ENCODE data around the gene IL15RA.

The IL15RA gene

DNA sequence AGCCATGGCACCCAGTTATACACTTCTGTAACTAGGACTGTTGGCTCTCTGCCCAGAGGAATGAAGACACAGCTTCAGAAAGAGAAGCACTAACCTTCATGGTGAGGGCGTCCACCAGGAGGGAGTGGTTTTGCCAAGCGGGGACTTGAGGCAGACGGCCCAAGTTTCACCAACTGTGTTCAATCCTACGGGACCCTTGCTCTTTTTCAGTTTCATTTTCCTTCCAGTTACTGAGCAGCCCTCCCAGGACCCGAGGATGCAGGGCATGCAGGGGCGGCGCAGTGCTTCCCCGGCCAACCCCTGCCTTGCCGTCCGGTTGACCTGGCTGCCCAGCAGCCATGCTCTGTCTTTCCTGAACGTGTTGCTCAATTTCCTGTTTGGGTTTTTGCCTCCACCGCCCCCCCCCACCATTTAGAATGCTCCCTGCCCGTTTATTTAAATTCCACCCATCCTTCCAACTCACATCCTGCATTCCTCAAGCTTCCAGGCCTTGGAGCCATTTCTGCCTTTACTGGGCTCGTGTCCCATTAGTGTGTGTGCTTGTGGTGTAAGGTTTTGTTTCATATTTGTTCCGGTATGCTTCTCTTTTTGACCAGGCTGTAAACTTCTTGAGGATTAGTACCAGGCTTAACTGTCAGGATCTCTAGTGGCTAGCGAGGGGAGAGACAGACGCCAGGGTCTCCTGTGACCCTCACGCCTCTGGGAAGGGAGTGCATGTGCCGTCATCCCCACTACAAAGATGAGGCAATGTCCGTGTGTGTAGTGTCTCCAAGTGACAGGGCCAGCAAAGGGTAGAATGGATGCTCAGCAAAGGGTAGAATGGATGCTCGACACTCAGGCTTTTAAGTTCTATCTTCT lies 31.6 kb downstream of the IL15RA start:
- peak overlapping the region; percentile 83 for H3K27ac ChIP-seq (ENCODE audit: low read depth, low read length)
- H3K4me3 ChIP-seq (ENCODE audit: low read depth in 1 of 2, low read length in 2 of 2): peak overlapping the region; percentile 44 to 53
- peaks cover 27 to 35% of the 10 kb centered on the region in 2 donors for H3K4me1 ChIP-seq (ENCODE audit: control insufficient read depth in 1 of 2, insufficient read depth in 2 of 2, low read length in 2 of 2)
- H3K27me3 ChIP-seq (ENCODE audit: control insufficient read depth in 1 of 2, insufficient read depth in 2 of 2, low read length in 2 of 2): no peaks in the 10 kb centered on the region
- H3K9ac ChIP-seq (ENCODE audit: low read depth in 1 of 2, low read length in 2 of 2): peak overlapping the region; percentile 35 to 38
- H3K9me3 ChIP-seq (ENCODE audit: control insufficient read depth in 1 of 2, low read length in 2 of 2): no peaks in the 10 kb centered on the region
- H3K36me3 ChIP-seq (ENCODE audit: control insufficient read depth in 1 of 2, insufficient read depth in 2 of 2, low read length in 2 of 2): no peaks in the 10 kb centered on the region

DNA sequence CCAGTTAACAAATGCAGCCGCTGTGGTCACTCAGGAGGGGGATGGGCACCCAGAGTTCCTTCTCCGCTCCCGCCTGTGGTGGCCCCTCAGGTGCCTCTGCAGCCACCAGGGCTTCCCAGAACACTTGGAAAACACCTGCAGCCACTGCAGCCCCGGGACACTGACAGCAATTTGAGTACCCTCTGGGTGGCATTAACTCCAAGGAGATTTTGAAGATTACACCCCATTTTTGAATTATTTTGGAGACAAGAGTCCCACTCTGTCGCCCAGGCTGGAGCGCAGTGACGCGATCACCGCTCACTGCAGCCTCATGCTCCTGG lies 32.2 kb downstream of the IL15RA start:
- Histone ChIP-seq H3K9me3 (ENCODE audit: control insufficient read depth in 1 of 2, low read length in 2 of 2) (no peaks in the 10 kb centered on the region), H3K36me3 (ENCODE audit: control insufficient read depth in 1 of 2, insufficient read depth in 2 of 2, low read length in 2 of 2) (no peaks in the 10 kb centered on the region), H3K9ac (ENCODE audit: low read depth in 1 of 2, low read length in 2 of 2) (peak overlapping the region; percentile 35 to 38), H3K4me1 (ENCODE audit: control insufficient read depth in 1 of 2, insufficient read depth in 2 of 2, low read length in 2 of 2) (peaks cover 23 to 30% of the 10 kb centered on the region in 2 donors), H3K27me3 (ENCODE audit: control insufficient read depth in 1 of 2, insufficient read depth in 2 of 2, low read length in 2 of 2) (no peaks in the 10 kb centered on the region), H3K27ac (ENCODE audit: low read depth, low read length) (peak overlapping the region; percentile 83), H3K4me3 (ENCODE audit: low read depth in 1 of 2, low read length in 2 of 2) (peak overlapping the region; percentile 44 to 53)

GRCh38 chr10:5944389-5945189 lies 32.8 kb downstream of the IL15RA start:
- no peaks in the 10 kb centered on the region for H3K27me3 ChIP-seq (ENCODE audit: control insufficient read depth in 1 of 2, insufficient read depth in 2 of 2, low read length in 2 of 2)
- peak overlapping the region; percentile 9 to 15 for H3K9ac ChIP-seq (ENCODE audit: low read depth in 1 of 2, low read length in 2 of 2)
- H3K9me3 ChIP-seq (ENCODE audit: control insufficient read depth in 1 of 2, low read length in 2 of 2): no peaks in the 10 kb centered on the region
- no peaks in the 10 kb centered on the region for H3K36me3 ChIP-seq (ENCODE audit: control insufficient read depth in 1 of 2, insufficient read depth in 2 of 2, low read length in 2 of 2)
- H3K4me3 ChIP-seq (ENCODE audit: low read depth in 1 of 2, low read length in 2 of 2): peak overlapping the region in 1 of 2 donors; percentile 23
- peaks cover 23 to 30% of the 10 kb centered on the region in 2 donors for H3K4me1 ChIP-seq (ENCODE audit: control insufficient read depth in 1 of 2, insufficient read depth in 2 of 2, low read length in 2 of 2)
- peak overlapping the region; percentile 83 for H3K27ac ChIP-seq (ENCODE audit: low read depth, low read length)

DNA sequence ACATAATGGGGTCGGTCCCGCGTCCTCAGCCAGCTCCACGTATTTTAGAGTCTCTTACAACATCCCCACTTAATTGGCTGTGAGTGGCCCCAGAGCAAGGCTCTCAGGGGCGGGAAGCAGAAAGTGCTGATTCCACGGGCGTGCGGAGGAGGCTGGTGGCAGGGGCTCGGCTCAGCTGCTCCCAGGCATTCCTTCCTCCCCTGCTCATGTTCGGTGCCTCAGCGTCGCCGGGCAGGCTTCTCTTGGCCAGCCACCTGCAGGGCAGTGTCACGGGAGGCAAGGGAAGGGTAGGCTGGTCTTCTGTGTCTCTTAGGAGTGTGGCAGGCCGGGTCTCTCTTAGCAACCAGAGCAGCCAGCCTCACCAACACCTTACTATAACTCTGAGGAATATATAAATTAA lies 33.8 kb downstream of the IL15RA start:
- peaks cover 23 to 27% of the 10 kb centered on the region in 2 donors for H3K4me1 ChIP-seq (ENCODE audit: control insufficient read depth in 1 of 2, insufficient read depth in 2 of 2, low read length in 2 of 2)
- H3K4me3 ChIP-seq (ENCODE audit: low read depth in 1 of 2, low read length in 2 of 2): peak overlapping the region; percentile 28 to 44
- H3K9me3 ChIP-seq (ENCODE audit: control insufficient read depth in 1 of 2, low read length in 2 of 2): no peaks in the 10 kb centered on the region
- peak overlapping the region; percentile 76 for H3K27ac ChIP-seq (ENCODE audit: low read depth, low read length)
- H3K27me3 ChIP-seq (ENCODE audit: control insufficient read depth in 1 of 2, insufficient read depth in 2 of 2, low read length in 2 of 2): no peaks in the 10 kb centered on the region
- peaks cover 3 to 4% of the 10 kb centered on the region in 2 donors for H3K36me3 ChIP-seq (ENCODE audit: control insufficient read depth in 1 of 2, insufficient read depth in 2 of 2, low read length in 2 of 2)
- H3K9ac ChIP-seq (ENCODE audit: low read depth in 1 of 2, low read length in 2 of 2): no peak overlapping the region

- Histone ChIP-seq H3K4me1 (ENCODE audit: control insufficient read depth in 1 of 2, insufficient read depth in 2 of 2, low read length in 2 of 2) (peaks cover 23 to 27% of the 10 kb centered on the region in 2 donors), H3K9ac (ENCODE audit: low read depth in 1 of 2, low read length in 2 of 2) (no peak overlapping the region), H3K4me3 (ENCODE audit: low read depth in 1 of 2, low read length in 2 of 2) (no peak overlapping the region), H3K27ac (ENCODE audit: low read depth, low read length) (peak overlapping the region; percentile 37), H3K9me3 (ENCODE audit: control insufficient read depth in 1 of 2, low read length in 2 of 2) (no peaks in the 10 kb centered on the region), H3K27me3 (ENCODE audit: control insufficient read depth in 1 of 2, insufficient read depth in 2 of 2, low read length in 2 of 2) (no peaks in the 10 kb centered on the region), H3K36me3 (ENCODE audit: control insufficient read depth in 1 of 2, insufficient read depth in 2 of 2, low read length in 2 of 2) (peaks cover 13 to 14% of the 10 kb centered on the region in 2 donors)
Observed at GRCh38 chr10:5942474-5942873, 34.9 kb downstream of the IL15RA start.

- Histone ChIP-seq H3K4me3 (ENCODE audit: low read depth in 1 of 2, low read length in 2 of 2) (no peak overlapping the region), H3K9ac (ENCODE audit: low read depth in 1 of 2, low read length in 2 of 2) (no peak overlapping the region), H3K27ac (ENCODE audit: low read depth, low read length) (peak overlapping the region; percentile 37), H3K27me3 (ENCODE audit: control insufficient read depth in 1 of 2, insufficient read depth in 2 of 2, low read length in 2 of 2) (no peaks in the 10 kb centered on the region), H3K9me3 (ENCODE audit: control insufficient read depth in 1 of 2, low read length in 2 of 2) (no peaks in the 10 kb centered on the region), H3K4me1 (ENCODE audit: control insufficient read depth in 1 of 2, insufficient read depth in 2 of 2, low read length in 2 of 2) (peaks cover 23 to 27% of the 10 kb centered on the region in 2 donors), H3K36me3 (ENCODE audit: control insufficient read depth in 1 of 2, insufficient read depth in 2 of 2, low read length in 2 of 2) (peaks cover 16 to 17% of the 10 kb centered on the region in 2 donors)
Observed at GRCh38 chr10:5942001-5942400, 35.3 kb downstream of the IL15RA start.

DNA sequence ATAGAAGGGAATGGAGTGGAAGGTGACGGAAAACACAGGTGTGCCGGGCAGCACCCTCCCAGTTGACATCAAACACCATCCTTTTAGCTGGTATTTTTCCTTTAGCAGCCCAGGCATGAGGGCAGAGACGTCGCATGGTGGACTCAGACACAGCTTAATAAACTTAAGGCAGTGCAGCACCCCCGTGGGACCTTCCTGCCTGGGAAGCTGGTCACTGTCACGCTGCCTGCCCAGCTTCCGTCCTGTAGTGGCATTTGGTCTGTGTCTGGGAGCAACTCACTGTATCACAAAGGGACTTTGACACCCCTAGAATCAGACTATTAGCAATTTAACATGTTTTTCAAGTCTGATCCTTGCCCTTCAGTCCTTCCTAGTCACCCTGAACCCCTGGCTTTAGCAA lies 35.8 kb downstream of the IL15RA start:
- Histone ChIP-seq H3K9ac (ENCODE audit: low read depth in 1 of 2, low read length in 2 of 2) (no peak overlapping the region), H3K4me3 (ENCODE audit: low read depth in 1 of 2, low read length in 2 of 2) (no peak overlapping the region), H3K27me3 (ENCODE audit: control insufficient read depth in 1 of 2, insufficient read depth in 2 of 2, low read length in 2 of 2) (no peaks in the 10 kb centered on the region), H3K9me3 (ENCODE audit: control insufficient read depth in 1 of 2, low read length in 2 of 2) (no peaks in the 10 kb centered on the region), H3K27ac (ENCODE audit: low read depth, low read length) (peak overlapping the region; percentile 37), H3K36me3 (ENCODE audit: control insufficient read depth in 1 of 2, insufficient read depth in 2 of 2, low read length in 2 of 2) (peaks cover 21 to 22% of the 10 kb centered on the region in 2 donors), H3K4me1 (ENCODE audit: control insufficient read depth in 1 of 2, insufficient read depth in 2 of 2, low read length in 2 of 2) (peaks cover 23 to 27% of the 10 kb centered on the region in 2 donors)

- H3K9ac ChIP-seq (ENCODE audit: low read depth in 1 of 2, low read length in 2 of 2): no peak overlapping the region
- H3K9me3 ChIP-seq (ENCODE audit: control insufficient read depth in 1 of 2, low read length in 2 of 2): no peaks in the 10 kb centered on the region
- peaks cover 25 to 28% of the 10 kb centered on the region in 2 donors for H3K36me3 ChIP-seq (ENCODE audit: control insufficient read depth in 1 of 2, insufficient read depth in 2 of 2, low read length in 2 of 2)
- H3K27me3 ChIP-seq (ENCODE audit: control insufficient read depth in 1 of 2, insufficient read depth in 2 of 2, low read length in 2 of 2): no peaks in the 10 kb centered on the region
- no peak overlapping the region for H3K27ac ChIP-seq (ENCODE audit: low read depth, low read length)
- no peak overlapping the region for H3K4me3 ChIP-seq (ENCODE audit: low read depth in 1 of 2, low read length in 2 of 2)
- H3K4me1 ChIP-seq (ENCODE audit: control insufficient read depth in 1 of 2, insufficient read depth in 2 of 2, low read length in 2 of 2): peaks cover 23 to 27% of the 10 kb centered on the region in 2 donors
Observed at GRCh38 chr10:5940807-5941218, 36.5 kb downstream of the IL15RA start.

DNA sequence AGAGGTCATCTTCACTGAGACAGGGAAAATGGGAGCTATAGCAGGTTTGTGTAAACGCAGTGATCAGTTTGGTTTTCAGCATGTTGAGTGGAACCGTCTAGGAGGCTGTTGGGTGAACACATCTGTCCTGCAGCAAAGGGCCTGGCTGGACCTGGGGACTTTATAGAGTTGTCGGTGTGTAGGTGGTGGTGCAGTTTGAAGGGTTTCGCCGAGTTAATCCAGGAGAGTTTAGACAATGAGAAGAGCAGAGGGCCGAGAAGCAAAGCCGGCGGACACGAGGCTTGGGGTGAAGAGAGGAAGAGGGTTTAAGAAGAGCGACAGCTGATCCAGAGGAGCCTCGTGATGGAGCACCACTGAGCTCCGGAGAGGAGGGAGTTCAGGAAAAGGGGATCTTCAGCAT lies 39.1 kb downstream of the IL15RA start:
- Histone ChIP-seq H3K9ac (ENCODE audit: low read depth in 1 of 2, low read length in 2 of 2) (no peak overlapping the region), H3K36me3 (ENCODE audit: control insufficient read depth in 1 of 2, insufficient read depth in 2 of 2, low read length in 2 of 2) (peaks cover 31 to 41% of the 10 kb centered on the region in 2 donors), H3K9me3 (ENCODE audit: control insufficient read depth in 1 of 2, low read length in 2 of 2) (no peaks in the 10 kb centered on the region), H3K27me3 (ENCODE audit: control insufficient read depth in 1 of 2, insufficient read depth in 2 of 2, low read length in 2 of 2) (no peaks in the 10 kb centered on the region), H3K4me1 (ENCODE audit: control insufficient read depth in 1 of 2, insufficient read depth in 2 of 2, low read length in 2 of 2) (peaks cover 0 to 5% of the 10 kb centered on the region in 2 donors), H3K27ac (ENCODE audit: low read depth, low read length) (no peak overlapping the region), H3K4me3 (ENCODE audit: low read depth in 1 of 2, low read length in 2 of 2) (no peak overlapping the region)

- Histone ChIP-seq H3K9ac (ENCODE audit: low read depth in 1 of 2, low read length in 2 of 2) (no peak overlapping the region), H3K4me1 (ENCODE audit: control insufficient read depth in 1 of 2, insufficient read depth in 2 of 2, low read length in 2 of 2) (peaks cover 0 to 5% of the 10 kb centered on the region in 2 donors), H3K27me3 (ENCODE audit: control insufficient read depth in 1 of 2, insufficient read depth in 2 of 2, low read length in 2 of 2) (no peaks in the 10 kb centered on the region), H3K9me3 (ENCODE audit: control insufficient read depth in 1 of 2, low read length in 2 of 2) (no peaks in the 10 kb centered on the region), H3K36me3 (ENCODE audit: control insufficient read depth in 1 of 2, insufficient read depth in 2 of 2, low read length in 2 of 2) (peaks cover 31 to 51% of the 10 kb centered on the region in 2 donors), H3K4me3 (ENCODE audit: low read depth in 1 of 2, low read length in 2 of 2) (no peak overlapping the region), H3K27ac (ENCODE audit: low read depth, low read length) (no peak overlapping the region)
Observed at GRCh38 chr10:5937016-5937415, 40.3 kb downstream of the IL15RA start.
